Chondrocyte (in vitro differentiated cells): ENCODE measurements around the gene OR2D2. TPM values are rescaled to one million over a fixed set of nuclear protein-coding genes. Genes with fewer than 3 reads are reported as not detected.

Source experiments
- DNase-seq: peaks from one replicate; pipeline ENCODE4 v3.0.0; 2021; ENCODE audit warnings: mixed read lengths, low spot score
- H3K27ac Mint-ChIP-seq: one replicate; pipeline ENCODE4 v1.8.0; 2021; ENCODE audit warnings: mild to moderate bottlenecking, moderate library complexity, mixed read lengths; ENCODE audit not compliant: unreplicated experiment
- H3K27me3 Mint-ChIP-seq: 2 replicates; pipeline ENCODE4 v1.8.0; 2021; ENCODE audit warnings: low read depth, mixed read lengths
- H3K36me3 Mint-ChIP-seq: 2 replicates; pipeline ENCODE4 v1.8.0; 2021; ENCODE audit warnings: low read depth, mixed read lengths
- H3K4me1 Mint-ChIP-seq: 2 replicates; pipeline ENCODE4 v1.8.0; 2021; ENCODE audit warnings: low read depth, mild to moderate bottlenecking, mixed read lengths
- H3K4me3 Mint-ChIP-seq: one replicate; pipeline ENCODE4 v1.8.0; 2021; ENCODE audit warnings: mild to moderate bottlenecking, moderate library complexity, mixed read lengths; ENCODE audit not compliant: unreplicated experiment
- H3K9me3 Mint-ChIP-seq: 2 replicates; pipeline ENCODE4 v1.8.0; 2021; ENCODE audit warnings: low read depth, mixed read lengths
- CTCF ChIP-seq: fragments of 200-600 bp; sonication (generic); IDR thresholded peaks from 2 replicates; pipeline ENCODE4 v1.5.0; 2021; ENCODE audit warnings: antibody characterized with exemption, mild to moderate bottlenecking, moderate library complexity
- long read RNA-seq: library from polyadenylated mRNA; stranded (forward); transcript quantifications from one replicate; pipeline ENCODE4 v2.0.0, GENCODE V29; 2021
- total RNA-seq: library from RNA; stranded (reverse); gene quantifications from 3 replicates; pipeline ENCODE4 v1.2.1, GENCODE V29; 2021

Gene OR2D2
- not detected in 3 replicates for total RNA-seq
- long read RNA-seq = 0 reads

GRCh38 chr11:6892400-6892799 is at the start of gene OR2D2:
OR2D2 (minus strand) TSS chr11:6892500; CDS start chr11:6892500, 0 bp downstream.
- H3K4me3 Mint-ChIP-seq = no peak within 1 kb of the TSS
- no peaks in the 10 kb centered on the region for H3K27me3 Mint-ChIP-seq
- H3K4me1 Mint-ChIP-seq = no peaks in the 10 kb centered on the region
- no peak for DNase-seq
- H3K27ac Mint-ChIP-seq = no peak within 1 kb of the TSS
- H3K36me3 Mint-ChIP-seq = no peaks in the 10 kb centered on the region
- no peak for TF ChIP-seq CTCF
- no peaks in the 10 kb centered on the region for H3K9me3 Mint-ChIP-seq

GRCh38 chr11:6941970-6942369 is 49.7 kb upstream of the OR2D2 start:
- Mint-ChIP-seq H3K36me3 (peaks cover 4% of the 10 kb centered on the region), H3K4me3 (no peak overlapping the region), H3K27me3 (no peaks in the 10 kb centered on the region), H3K27ac (no peak overlapping the region), H3K4me1 (no peaks in the 10 kb centered on the region), H3K9me3 (no peaks in the 10 kb centered on the region)
- no peak for TF ChIP-seq CTCF
- DNase-seq = no peak

- no peaks in the 10 kb centered on the region for H3K27me3 Mint-ChIP-seq
- no peak overlapping the region for H3K27ac Mint-ChIP-seq
- H3K4me1 Mint-ChIP-seq = peaks cover 11% of the 10 kb centered on the region
- no peaks in the 10 kb centered on the region for H3K9me3 Mint-ChIP-seq
- DNase-seq = no peak
- H3K4me3 Mint-ChIP-seq = no peak overlapping the region
- H3K36me3 Mint-ChIP-seq = peaks cover 2% of the 10 kb centered on the region
- no peak for TF ChIP-seq CTCF
Measured at GRCh38 chr11:6932145-6932544, 39.8 kb upstream of the OR2D2 start.

GRCh38 chr11:6931146-6931713 is 38.9 kb upstream of the OR2D2 start:
- Mint-ChIP-seq H3K36me3 (peaks cover 2% of the 10 kb centered on the region), H3K9me3 (no peaks in the 10 kb centered on the region), H3K27ac (no peak overlapping the region), H3K4me1 (peaks cover 13% of the 10 kb centered on the region), H3K4me3 (no peak overlapping the region), H3K27me3 (no peaks in the 10 kb centered on the region)
- DNase-seq = no peak
- no peak for TF ChIP-seq CTCF

- DNase-seq = no peak
- H3K4me1 Mint-ChIP-seq = peaks cover 15% of the 10 kb centered on the region
- peaks cover 2% of the 10 kb centered on the region for H3K36me3 Mint-ChIP-seq
- no peaks in the 10 kb centered on the region for H3K27me3 Mint-ChIP-seq
- no peak overlapping the region for H3K27ac Mint-ChIP-seq
- TF ChIP-seq CTCF = no peak
- no peak overlapping the region for H3K4me3 Mint-ChIP-seq
- no peaks in the 10 kb centered on the region for H3K9me3 Mint-ChIP-seq
Measured at GRCh38 chr11:6928916-6929315, 36.6 kb upstream of the OR2D2 start.
